Measurements from ENCODE around the gene IRF2BPL. TPM values are rescaled to one million over a fixed set of nuclear protein-coding genes. Genes with fewer than 3 reads are reported as not detected.

Gene IRF2BPL
- total and polyA plus RNA-seq, 2 experiments from 2014 or later, result 4.8 to 51.0 TPM

DNA sequence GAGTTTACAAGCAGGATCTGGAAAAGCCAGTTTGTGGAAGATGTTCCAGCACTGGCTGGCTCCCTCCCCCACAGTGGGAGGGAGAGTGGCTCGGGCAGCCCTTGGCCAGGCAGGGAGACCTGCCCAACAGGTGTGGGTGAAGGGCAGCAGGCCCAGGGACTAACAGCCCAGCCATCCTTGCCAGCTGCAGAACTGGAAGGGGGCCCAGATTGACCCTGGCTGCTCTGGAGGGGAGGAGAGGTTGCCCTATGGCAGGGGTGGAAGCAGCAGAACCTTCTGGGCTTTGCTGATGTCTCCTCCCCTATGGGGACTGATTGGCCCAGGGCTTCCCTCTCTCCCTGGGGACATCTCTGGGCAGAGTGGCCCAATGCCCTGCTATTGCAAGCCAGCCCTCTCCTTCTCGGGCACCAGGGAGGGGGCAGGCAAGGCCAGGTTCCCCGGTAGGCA lies 20.5 kb downstream of the IRF2BPL start:
- Histone ChIP-seq H3K4me1 (ENCODE audit: insufficient read depth) (peaks cover 5% of the 10 kb centered on the region; the same call in 1 of the 2 replicates), H3F3A (ENCODE audit: insufficient read depth) (no peaks in the 10 kb centered on the region), H3K9me2 (ENCODE audit: insufficient read depth) (no peaks in the 10 kb centered on the region), H4K20me1 (ENCODE audit: insufficient read depth) (no peaks in the 10 kb centered on the region), H3K4me2 (ENCODE audit: unreplicated experiment) (no peak overlapping the region), H2AFZ (no peak overlapping the region), H3K4me3 (no peak overlapping the region), H3K9ac (no peak overlapping the region), H3K79me2 (ENCODE audit: insufficient read depth) (no peaks in the 10 kb centered on the region), H3K27ac (no peak overlapping the region), H3K27me3 (replicated peaks; ENCODE audit: insufficient read depth) (no peaks in the 10 kb centered on the region), H3K36me3 (ENCODE audit: low read depth) (no peaks in the 10 kb centered on the region), H3K9me3 (ENCODE audit: low read depth) (no peaks in the 10 kb centered on the region)
- no peak for DNase-seq
- TF ChIP-seq EZH2 (IDR thresholded peaks at IDR 0.05; ENCODE audit: insufficient read depth, poor library complexity, severe bottlenecking) (no peak), EZH2phosphoT487 (IDR thresholded peaks at IDR 0.05; ENCODE audit: insufficient read depth, low read depth) (no peak)
- in situ Hi-C loops (cut with MboI), result no loop called here
- 20 to 23% methylated on average over 3 of the region's 3 CpGs for WGBS, 2 experiments (ENCODE audit: low coverage in 1 of 2, low lambda C conversion rate in 2 of 2, missing lambda C conversion rate in 2 of 2)

DNA sequence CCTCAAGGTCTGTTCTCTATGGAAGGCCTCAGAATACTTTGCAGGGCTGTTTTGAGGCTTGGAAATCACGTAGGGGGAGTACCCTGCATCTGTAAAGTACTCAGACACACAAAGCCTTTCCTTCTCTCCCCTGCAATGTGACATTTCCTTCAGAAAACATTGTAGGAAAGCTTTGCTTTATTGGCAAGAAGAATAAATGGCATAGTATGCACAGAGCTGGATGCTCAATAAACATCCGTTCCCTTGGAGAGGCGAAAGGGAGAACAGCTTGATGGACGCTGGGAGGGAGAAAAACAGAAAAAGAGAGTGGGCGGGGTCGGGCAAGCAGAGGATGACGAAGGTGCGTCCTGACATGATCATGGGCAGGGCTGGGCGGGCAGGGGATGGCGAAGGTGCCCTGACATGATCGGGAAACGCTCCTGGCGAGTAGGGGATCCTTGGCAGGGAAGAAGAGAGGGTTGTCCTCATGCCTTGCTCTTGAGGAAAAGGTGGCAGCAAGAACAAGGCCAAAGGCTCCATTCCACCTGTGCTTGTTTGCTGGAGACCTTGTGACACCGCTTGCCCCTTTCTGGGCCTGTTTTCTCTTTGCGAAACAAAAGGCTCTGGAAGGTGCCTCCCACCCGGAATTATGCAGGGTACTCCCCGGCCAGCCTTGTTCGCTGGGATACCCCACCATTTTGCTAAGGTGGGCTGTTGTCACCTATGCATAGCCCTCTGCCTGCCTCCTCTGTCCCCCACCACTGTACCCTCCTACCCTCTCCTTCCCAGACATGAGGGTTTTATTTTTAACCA lies 21.1 kb downstream of the IRF2BPL start:
- no peak overlapping the region for H3K9ac ChIP-seq
- H3K4me3 ChIP-seq, result no peak overlapping the region
- no peaks in the 10 kb centered on the region for H3K36me3 ChIP-seq (ENCODE audit: low read depth)
- no peaks in the 10 kb centered on the region for H3K27me3 ChIP-seq (replicated peaks; ENCODE audit: insufficient read depth)
- H2AFZ ChIP-seq, result no peak overlapping the region
- H3K9me3 ChIP-seq (ENCODE audit: low read depth), result no peaks in the 10 kb centered on the region
- peaks cover 5% of the 10 kb centered on the region; the same call in 1 of the 2 replicates for H3K4me1 ChIP-seq (ENCODE audit: insufficient read depth)
- H3K9me2 ChIP-seq (ENCODE audit: insufficient read depth), result no peaks in the 10 kb centered on the region
- no peak overlapping the region for H3K27ac ChIP-seq
- no peak for DNase-seq
- H3F3A ChIP-seq (ENCODE audit: insufficient read depth), result no peaks in the 10 kb centered on the region
- WGBS, 2 experiments (ENCODE audit: low coverage in 1 of 2, low lambda C conversion rate in 2 of 2, missing lambda C conversion rate in 2 of 2), result 74 to 75% methylated on average over 17 to 18 of the region's 18 CpGs
- in situ Hi-C loops (cut with MboI), result no loop called here
- no peak for TF ChIP-seq EZH2phosphoT487 (IDR thresholded peaks at IDR 0.05; ENCODE audit: insufficient read depth, low read depth)
- TF ChIP-seq EZH2 (IDR thresholded peaks at IDR 0.05; ENCODE audit: insufficient read depth, poor library complexity, severe bottlenecking), result no peak
- no peaks in the 10 kb centered on the region for H3K79me2 ChIP-seq (ENCODE audit: insufficient read depth)
- H3K4me2 ChIP-seq (ENCODE audit: unreplicated experiment), result no peak overlapping the region
- H4K20me1 ChIP-seq (ENCODE audit: insufficient read depth), result no peaks in the 10 kb centered on the region

DNA sequence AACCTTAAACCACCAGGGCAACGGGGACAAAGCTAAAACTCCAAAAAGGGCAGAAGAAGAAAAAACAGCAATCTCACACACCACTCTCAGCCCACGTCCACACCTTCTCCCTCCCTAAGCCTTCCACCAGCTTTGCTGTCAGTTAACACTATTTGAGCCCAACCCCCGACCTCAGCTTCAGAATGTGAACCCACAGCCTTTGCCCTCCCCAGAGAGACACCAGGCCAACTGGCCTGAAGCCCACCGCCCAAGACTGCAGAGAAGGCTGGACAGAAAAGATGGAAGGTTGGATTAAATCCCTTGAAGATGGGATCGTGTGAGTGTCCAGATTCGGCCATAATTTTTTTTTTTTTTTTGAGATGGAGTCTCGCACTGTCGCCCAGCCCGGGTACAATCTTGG lies 22.4 kb downstream of the IRF2BPL start:
- no peak overlapping the region for H3K27ac ChIP-seq
- no peaks in the 10 kb centered on the region for H4K20me1 ChIP-seq (ENCODE audit: insufficient read depth)
- no peak overlapping the region for H3K4me3 ChIP-seq
- no peaks in the 10 kb centered on the region for H3K79me2 ChIP-seq (ENCODE audit: insufficient read depth)
- H3K9me2 ChIP-seq (ENCODE audit: insufficient read depth), result no peaks in the 10 kb centered on the region
- in situ Hi-C loops (cut with MboI), result no loop called here
- H3K27me3 ChIP-seq (replicated peaks; ENCODE audit: insufficient read depth), result no peaks in the 10 kb centered on the region
- no peak overlapping the region for H2AFZ ChIP-seq
- 88 to 93% methylated on average over 9 of the region's 9 CpGs for WGBS, 2 experiments (ENCODE audit: low coverage in 1 of 2, low lambda C conversion rate in 2 of 2, missing lambda C conversion rate in 2 of 2)
- no peak overlapping the region for H3K9ac ChIP-seq
- no peak overlapping the region for H3K4me2 ChIP-seq (ENCODE audit: unreplicated experiment)
- TF ChIP-seq EZH2phosphoT487 (IDR thresholded peaks at IDR 0.05; ENCODE audit: insufficient read depth, low read depth), result no peak
- no peak for TF ChIP-seq EZH2 (IDR thresholded peaks at IDR 0.05; ENCODE audit: insufficient read depth, poor library complexity, severe bottlenecking)
- H3K36me3 ChIP-seq (ENCODE audit: low read depth), result no peaks in the 10 kb centered on the region
- DNase-seq, result no peak
- peaks cover 5% of the 10 kb centered on the region; the same call in 1 of the 2 replicates for H3K4me1 ChIP-seq (ENCODE audit: insufficient read depth)
- no peaks in the 10 kb centered on the region for H3K9me3 ChIP-seq (ENCODE audit: low read depth)
- no peaks in the 10 kb centered on the region for H3F3A ChIP-seq (ENCODE audit: insufficient read depth)

DNA sequence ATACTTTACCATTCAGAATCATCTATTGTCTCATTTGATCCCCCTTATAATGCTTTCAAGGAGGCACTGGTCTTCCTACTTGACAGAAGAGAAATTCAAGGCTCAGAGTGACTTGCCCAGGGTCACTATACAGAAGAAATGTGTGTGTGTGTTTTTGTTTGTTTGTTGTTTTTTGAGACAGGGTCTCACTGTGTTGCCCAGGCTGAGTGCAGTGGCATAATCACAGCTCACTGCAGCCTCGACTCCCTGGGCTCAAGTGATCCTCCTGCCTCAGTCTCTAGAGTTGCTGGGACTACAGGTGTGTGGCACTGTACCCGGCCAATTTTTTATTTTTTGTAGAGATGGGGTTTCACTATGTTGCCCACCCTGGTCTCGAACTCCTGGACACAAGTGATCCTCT lies 22.9 kb downstream of the IRF2BPL start:
- Histone ChIP-seq H3K4me3 (no peak overlapping the region), H2AFZ (no peak overlapping the region), H3K27ac (no peak overlapping the region), H3F3A (ENCODE audit: insufficient read depth) (no peaks in the 10 kb centered on the region), H3K36me3 (ENCODE audit: low read depth) (no peaks in the 10 kb centered on the region), H3K9me2 (ENCODE audit: insufficient read depth) (no peaks in the 10 kb centered on the region), H3K4me2 (ENCODE audit: unreplicated experiment) (no peak overlapping the region), H3K27me3 (replicated peaks; ENCODE audit: insufficient read depth) (no peaks in the 10 kb centered on the region), H3K79me2 (ENCODE audit: insufficient read depth) (no peaks in the 10 kb centered on the region), H4K20me1 (ENCODE audit: insufficient read depth) (no peaks in the 10 kb centered on the region), H3K9me3 (ENCODE audit: low read depth) (no peaks in the 10 kb centered on the region), H3K4me1 (ENCODE audit: insufficient read depth) (peaks cover 8% of the 10 kb centered on the region), H3K9ac (no peak overlapping the region)
- no peak for TF ChIP-seq EZH2phosphoT487 (IDR thresholded peaks at IDR 0.05; ENCODE audit: insufficient read depth, low read depth)
- no peak for TF ChIP-seq EZH2 (IDR thresholded peaks at IDR 0.05; ENCODE audit: insufficient read depth, poor library complexity, severe bottlenecking)
- 66 to 75% methylated on average over 3 of the region's 3 CpGs for WGBS, 2 experiments (ENCODE audit: low coverage in 1 of 2, low lambda C conversion rate in 2 of 2, missing lambda C conversion rate in 2 of 2)
- in situ Hi-C loops (cut with MboI), result no loop called here
- no peak for DNase-seq

Measured in GM23248 (cell line).